IPS DF 19.7 (cell line): ENCODE measurements around the gene SDF4.
A peak's percentile ranks its signal among the peaks of the same experiment; 100 is the strongest.
"Not testable (repeated sequence)": the region's sequence is repeated elsewhere in the genome, so short reads cannot be mapped to it uniquely, and the experiment has no call there.

Experiments
- DNase-seq: peaks from one replicate; pipeline ENCODE4 v3.0.0-alpha.2; 2013; ENCODE audit warnings: low read depth, low spot score

Gene SDF4

DNA sequence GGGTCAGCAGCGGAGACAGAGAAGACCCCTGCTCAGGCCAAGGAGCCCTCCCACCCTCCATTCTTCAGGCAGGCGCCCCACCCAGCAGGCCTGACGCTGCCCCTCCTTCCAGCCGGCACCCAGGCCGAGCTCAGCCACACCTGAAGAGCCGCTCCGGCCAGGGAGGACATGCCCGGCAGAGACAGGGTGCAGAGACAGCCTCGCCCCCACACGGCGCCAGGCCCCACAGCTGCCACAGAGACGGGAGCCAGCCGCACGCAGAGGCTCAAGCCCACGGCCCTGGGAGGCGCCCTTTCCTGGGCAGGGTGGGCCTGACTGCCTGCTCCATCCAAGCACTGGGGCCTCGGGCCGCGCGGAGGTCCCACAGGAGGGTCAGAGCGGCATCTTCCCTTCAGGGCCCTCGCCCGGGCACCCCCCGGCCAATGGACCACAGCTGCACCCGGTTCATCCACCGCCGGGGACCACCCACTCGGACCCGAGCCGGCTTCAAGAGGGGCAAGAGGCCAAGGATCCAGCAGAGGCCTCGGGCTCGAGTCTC lies 52.9 kb downstream of the SDF4 start:
- no peak for DNase-seq

DNA sequence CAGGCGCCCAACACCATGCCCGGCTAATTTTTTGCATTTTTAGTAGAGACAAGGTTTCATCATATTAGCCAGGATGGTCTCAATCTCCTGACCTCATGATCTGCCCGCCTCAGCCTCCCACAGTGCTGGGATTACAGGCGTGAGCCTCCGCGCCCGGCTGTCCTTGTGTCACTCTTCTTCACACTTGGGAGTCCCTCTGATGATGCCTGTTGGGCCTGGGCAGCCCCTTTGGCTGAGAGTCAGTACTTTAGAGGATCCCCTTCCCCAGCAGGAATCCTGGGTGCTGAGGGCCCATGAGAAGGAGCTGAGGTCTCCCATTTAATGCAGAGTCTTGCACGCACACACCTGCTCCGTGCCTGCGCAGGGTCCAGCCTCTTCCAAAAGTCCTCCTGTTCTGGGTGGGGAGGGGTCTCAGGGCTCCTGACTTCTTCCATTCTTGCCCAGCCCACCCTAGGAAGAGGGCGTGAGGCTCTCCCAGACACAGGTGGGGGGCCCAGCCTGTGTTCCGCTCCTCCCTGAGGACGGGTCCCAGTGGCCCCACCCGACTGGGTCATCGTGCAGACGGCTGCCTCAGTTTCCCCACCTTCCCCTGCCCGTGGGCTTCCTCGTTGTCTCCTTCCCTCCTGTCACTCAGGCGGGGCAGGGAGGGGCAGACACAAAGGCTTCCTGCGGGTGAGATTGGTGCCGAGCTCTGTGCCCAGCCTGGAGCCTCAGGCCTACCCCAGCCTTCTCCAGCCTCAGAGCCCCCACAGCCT lies 54.2 kb downstream of the SDF4 start:
- no peak for DNase-seq

DNA sequence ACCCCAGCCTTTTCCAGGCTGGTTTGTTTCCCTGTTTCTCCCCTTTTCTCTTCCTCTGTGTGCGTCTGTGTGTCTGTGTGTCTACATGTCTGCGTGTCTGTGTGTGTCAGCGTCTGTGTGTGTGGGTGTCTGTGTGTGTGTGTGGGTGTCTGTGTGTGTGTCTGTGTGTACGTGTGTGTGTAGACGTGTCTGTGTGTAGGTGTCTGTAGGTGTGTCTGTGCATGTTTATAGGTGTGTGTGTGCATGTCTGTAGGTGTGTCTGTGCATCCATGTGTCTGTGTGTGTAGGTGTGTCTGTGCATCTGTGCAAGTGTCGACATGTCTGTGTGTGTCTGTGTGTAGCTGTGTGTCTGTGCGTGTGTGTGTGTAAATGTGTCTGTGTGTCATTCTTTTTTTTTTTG lies 54.9 kb downstream of the SDF4 start:
- DNase-seq, result no peak

- DNase-seq, result not testable (repeated sequence)
Measured at GRCh38 chr1:1176063-1176761, 55.6 kb downstream of the SDF4 start.

DNA sequence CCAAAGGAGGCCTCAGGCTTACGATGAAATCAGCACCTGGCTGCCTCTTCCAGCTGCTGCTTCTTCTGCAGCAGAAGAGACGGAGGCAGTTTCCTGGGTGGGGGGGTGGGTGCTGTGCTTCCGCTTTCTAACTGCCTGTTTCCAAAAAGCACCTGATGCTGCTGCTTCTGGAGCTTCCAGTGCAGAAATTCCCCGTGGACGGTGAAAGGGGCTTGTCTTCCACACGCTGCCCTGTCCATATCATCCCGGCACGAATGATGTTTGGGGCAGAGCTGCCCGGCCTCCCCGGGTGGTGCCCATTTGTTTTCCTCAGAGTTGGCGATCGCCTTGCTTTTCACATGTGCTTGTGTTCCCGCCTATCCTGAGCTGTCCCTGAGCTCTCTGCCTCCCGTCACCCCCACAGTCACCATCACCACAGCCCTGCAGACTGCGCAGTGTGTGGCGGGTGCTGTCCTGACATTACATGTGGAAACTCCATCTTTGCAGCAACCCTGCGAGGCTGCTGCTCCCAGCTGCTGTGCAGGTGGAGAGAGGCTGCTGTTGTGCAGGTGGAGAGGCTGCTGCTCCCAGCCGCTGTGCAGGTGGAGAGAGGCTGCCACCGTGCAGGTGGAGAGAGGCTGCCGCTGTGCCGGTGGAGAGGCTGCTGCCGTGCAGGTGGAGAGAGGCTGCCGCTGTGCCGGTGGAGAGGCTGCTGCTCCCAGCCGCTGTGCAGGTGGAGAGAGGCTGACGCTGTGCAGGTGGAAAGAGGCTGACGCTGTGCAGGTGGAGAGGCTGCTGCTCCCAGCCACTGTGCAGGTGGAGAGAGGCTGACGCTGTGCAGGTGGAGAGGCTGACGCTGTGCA lies 56.4 kb downstream of the SDF4 start:
- DNase-seq, result no peak

- DNase-seq, result peak; percentile 33
Measured at GRCh38 chr1:1173793-1174415, 57.9 kb downstream of the SDF4 start, which contains the start of gene TTLL10. Gene TTLL10 (plus strand): TSS chr1:1173880. CDS start chr1:1179216, 5,336 bp downstream.

DNA sequence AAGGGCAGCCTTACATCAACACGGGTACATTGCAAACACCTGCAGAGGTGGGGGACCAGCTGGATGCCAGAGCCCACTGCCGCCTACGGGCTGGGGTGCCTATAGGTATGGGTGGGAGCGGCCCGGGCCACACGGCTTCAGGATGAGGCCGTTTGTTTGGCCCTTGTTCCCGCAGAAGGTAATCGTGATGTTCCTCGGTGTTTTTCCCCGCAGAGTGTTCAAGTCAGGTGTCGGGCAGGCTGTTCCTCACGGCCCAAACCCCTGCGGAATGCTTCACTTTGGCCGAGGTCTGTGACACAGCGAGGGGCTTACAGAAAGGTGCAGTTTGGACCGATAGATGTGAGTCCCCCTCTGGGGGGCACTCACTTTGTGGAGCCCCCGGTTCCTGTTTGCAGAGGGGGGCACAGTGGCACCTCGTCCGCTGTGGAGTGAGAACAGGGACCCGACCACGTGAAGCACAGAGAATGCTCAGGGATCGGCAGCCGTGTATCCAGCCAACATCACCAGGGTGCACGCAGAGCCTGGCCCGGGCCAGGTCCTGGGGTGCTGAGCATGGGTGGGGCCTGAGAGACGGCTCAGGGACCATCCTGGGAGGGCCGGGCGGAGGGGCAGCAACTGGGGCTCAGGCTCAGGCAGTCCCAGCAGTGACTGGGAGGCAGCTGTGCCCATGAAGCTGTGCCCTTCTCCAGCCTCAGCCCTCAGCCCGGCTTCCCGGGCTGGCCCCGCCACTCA lies 58.6 kb downstream of the SDF4 start:
- no peak for DNase-seq

DNA sequence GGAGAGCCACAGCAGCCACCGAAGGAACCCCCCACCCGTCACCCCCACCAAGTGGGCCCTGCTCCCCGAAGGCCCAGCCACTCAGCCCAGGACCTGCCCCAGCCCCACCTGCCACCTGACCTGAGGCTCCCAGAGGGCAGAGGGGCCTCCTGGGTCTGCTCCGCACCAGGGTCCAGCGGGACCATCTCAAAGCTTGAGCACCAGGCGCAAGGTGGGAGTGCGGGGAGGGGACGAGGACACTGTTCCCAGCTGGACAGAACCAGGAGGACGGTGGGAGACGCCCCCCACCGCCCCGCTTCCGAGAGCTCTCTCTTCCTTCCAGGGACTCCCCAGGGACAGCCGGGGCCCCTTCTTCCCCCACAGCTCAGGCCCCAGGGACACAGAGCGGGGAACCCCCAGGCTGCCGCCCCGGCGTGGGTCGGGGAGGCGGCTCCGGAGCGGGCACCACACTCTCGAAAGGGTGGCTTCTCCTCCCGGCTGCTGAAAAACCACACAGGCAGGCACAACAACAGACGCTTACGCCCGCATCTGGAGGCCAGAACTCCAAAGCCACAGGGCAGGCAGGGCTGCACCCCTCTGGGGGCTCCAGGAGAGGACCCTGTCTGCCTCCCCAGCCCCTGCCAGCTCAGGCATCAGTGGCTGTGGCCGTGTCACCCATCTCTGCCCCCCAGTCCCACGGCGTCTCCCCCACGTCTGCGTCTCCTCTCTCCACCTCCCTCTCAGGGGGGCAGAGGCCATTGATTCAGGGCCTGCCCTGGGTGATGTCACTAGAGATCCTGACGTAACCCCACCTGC lies 60.1 kb downstream of the SDF4 start:
- no peak for DNase-seq

GRCh38 chr1:1171161-1171545 lies 60.6 kb downstream of the SDF4 start:
- DNase-seq, result no peak

DNA sequence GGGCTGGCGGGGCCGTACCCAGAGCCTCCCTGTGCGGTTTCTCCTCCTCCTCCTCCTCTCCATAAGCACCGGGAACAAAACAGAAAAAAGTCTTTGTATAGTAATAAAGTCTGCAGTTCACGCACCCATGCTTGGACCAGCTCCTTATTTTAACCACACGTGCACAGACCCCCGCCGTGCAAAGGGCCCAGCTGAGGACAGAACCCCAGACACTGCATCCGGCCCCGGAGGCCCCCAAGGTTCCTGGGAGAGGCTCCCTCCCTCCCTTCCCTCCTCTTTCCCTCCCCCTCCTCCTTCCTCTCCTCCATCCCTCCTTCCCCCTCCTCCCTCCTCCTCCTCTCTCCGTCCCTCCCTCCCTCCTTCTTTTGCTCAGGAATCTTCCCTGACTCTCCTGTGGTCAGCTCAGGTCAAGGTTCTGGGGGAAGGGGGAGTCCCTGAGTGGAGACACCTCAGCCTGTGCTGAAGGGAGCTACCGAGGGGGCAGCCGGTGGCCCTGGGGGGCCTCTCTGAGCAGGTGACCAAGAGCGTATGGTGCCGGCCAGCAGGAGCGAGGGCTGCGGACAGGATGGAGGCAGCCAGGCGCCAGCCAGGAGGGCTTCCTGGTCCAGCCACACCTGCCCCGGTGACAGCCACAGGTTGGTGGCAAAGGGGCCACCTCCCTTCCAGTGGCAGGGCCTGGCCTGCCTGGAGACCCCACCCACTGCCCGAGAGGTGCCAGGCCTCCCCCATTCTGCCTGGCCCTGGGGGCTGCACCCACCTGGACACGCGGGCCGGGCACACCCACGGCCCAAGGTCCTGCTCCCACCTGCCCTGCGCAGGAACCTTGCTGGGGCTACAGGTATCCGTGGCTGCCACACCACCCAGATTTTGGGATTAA lies 61.3 kb downstream of the SDF4 start:
- DNase-seq, result no peak

GRCh38 chr1:1169429-1170214 lies 62.2 kb downstream of the SDF4 start:
- no peak for DNase-seq

- no peak for DNase-seq
Measured at GRCh38 chr1:1168451-1169411, 63.1 kb downstream of the SDF4 start.

- DNase-seq, result no peak
Measured at GRCh38 chr1:1167841-1168450, 63.9 kb downstream of the SDF4 start.

DNA sequence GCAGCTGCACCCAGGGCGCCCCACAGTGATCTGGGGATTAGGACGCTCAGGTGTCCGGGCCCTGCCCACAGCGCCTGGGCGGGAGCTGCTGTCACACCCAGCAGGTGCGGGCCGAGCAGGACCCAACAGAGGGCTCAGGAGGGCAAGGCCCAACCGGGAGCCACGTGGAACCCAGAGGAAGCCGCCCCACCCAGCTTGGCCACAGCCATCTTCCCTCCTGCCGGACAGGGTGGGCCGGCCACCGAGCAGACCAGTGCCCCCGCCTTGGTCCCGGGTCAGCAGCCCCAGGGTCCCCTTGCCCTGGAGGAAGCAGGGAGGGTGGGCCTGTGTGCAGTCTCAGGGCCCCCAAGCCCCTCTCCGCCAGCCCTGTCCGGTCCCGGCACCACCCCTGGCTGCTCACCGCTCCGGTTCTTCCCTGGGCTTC lies 64.4 kb downstream of the SDF4 start:
- DNase-seq, result no peak
